ENCODE results near the gene ITPKC.

ITPKC gene

DNA sequence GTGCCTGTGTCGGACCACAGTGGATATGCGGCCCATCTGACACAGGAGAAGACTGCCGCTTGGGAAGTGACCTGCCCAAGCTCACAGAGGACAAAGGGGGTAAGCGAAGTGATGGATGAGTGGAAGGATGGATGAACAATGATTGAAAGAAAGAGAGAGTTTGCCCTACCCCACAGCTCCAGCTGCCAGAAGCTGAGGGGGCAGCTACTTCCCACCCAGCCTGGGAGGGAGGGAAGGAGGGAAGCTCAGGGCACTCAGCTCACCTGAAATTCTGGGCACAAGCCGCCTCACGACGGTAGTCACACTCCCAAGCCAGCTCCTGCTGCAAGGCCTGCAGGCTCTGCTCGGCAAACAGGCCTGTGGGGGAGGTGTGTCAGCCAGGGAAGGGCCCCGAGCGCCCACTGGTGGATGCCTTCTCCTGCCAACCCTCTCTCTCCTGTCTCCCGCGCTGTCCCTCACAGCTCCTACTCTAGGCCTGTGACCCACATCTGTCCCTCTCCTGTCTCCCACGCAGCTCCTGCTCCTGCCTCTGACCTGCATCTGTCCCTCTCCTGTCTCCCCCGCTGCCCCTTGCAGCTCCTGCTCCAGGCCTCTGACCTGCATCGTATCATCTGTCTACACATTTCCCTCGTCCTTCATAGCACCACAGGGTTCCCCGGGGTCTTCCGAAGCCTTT, 14.4 kb upstream of the ITPKC start:
- TF ChIP-seq EZH2 (IDR thresholded peaks at IDR 0.05; ENCODE audit: borderline replicate concordance, low read depth, low read length, severe bottlenecking) = no peak
- TF ChIP-seq, protein P1, sequence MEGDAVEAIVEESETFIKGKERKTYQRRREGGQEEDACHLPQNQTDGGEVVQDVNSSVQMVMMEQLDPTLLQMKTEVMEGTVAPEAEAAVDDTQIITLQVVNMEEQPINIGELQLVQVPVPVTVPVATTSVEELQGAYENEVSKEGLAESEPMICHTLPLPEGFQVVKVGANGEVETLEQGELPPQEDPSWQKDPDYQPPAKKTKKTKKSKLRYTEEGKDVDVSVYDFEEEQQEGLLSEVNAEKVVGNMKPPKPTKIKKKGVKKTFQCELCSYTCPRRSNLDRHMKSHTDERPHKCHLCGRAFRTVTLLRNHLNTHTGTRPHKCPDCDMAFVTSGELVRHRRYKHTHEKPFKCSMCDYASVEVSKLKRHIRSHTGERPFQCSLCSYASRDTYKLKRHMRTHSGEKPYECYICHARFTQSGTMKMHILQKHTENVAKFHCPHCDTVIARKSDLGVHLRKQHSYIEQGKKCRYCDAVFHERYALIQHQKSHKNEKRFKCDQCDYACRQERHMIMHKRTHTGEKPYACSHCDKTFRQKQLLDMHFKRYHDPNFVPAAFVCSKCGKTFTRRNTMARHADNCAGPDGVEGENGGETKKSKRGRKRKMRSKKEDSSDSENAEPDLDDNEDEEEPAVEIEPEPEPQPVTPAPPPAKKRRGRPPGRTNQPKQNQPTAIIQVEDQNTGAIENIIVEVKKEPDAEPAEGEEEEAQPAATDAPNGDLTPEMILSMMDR (IDR thresholded peaks at IDR 0.05; ENCODE audit: borderline replicate concordance, extremely low read depth, low read length, poor library complexity, severe bottlenecking) = no peak
- Histone ChIP-seq H3K36me3 (ENCODE audit: insufficient read depth, low read length) (peaks cover 35% of the 10 kb centered on the region), H3K27ac (ENCODE audit: low read length) (no peak overlapping the region), H3K9ac (ENCODE audit: low read depth, low read length) (no peak overlapping the region), H3K9me3 (ENCODE audit: insufficient read depth, low read length, severe bottlenecking) (no peaks in the 10 kb centered on the region), H3K27me3 (ENCODE audit: insufficient read depth, low read length, poor library complexity) (no peaks in the 10 kb centered on the region), H2AFZ (ENCODE audit: low read depth, low read length) (no peak overlapping the region), H3K79me2 (ENCODE audit: insufficient read depth, low read length) (no peaks in the 10 kb centered on the region), H3K4me3 (ENCODE audit: low read depth in 1 of 2, low read length in 2 of 2) (no peak overlapping the region), H3K4me1 (ENCODE audit: insufficient read depth, low read length) (no peaks in the 10 kb centered on the region), H3K4me2 (ENCODE audit: insufficient read depth, low read length) (no peak overlapping the region), H4K20me1 (ENCODE audit: insufficient read depth, low read length) (no peaks in the 10 kb centered on the region)
- ATAC-seq (ENCODE audit: insufficient read depth, low read depth) = no peak
- no peak for DNase-seq

DNA sequence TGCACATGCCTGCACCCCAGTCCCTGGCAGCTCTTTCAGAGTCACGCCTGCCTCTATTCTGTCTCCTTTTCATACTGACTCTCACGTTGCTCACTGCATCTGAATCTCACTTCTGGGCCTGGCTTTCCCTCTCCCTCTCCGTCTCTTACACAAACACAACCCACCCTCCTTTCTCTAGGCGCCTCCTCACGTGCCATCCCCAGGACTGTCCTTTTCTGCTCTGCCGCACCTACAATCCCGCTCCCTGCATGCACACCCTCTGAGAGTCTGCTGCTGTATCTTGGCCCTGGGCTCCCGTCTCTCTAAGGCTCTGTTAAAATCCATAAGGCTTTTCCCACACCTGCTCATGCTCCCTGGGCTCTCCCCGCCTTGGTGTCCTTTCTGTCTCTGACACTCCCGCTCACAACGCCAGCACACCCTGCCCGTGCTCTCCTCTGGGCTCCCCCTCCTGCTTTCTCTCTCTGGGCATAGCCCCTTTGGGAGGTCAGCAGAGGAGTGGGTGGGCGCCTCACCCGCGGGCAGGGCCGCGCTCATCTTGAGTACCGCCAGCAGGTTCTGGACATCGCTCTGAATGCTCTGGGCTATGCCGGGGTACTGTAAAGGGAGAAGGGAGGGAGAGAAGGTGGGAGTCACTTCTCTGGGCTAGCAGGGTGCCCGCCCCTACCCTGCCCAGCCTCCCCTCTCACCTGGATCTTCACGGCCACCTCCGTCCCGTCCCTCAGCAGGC, 13.7 kb upstream of the ITPKC start:
- ATAC-seq (ENCODE audit: insufficient read depth, low read depth) (no peak), DNase-seq (no peak)
- H3K79me2 ChIP-seq (ENCODE audit: insufficient read depth, low read length) = no peaks in the 10 kb centered on the region
- TF ChIP-seq, protein P1 (IDR thresholded peaks at IDR 0.05; ENCODE audit: borderline replicate concordance, extremely low read depth, low read length, poor library complexity, severe bottlenecking) = no peak
- no peak for TF ChIP-seq EZH2 (IDR thresholded peaks at IDR 0.05; ENCODE audit: borderline replicate concordance, low read depth, low read length, severe bottlenecking)
- H3K9me3 ChIP-seq (ENCODE audit: insufficient read depth, low read length, severe bottlenecking) = no peaks in the 10 kb centered on the region
- H2AFZ ChIP-seq (ENCODE audit: low read depth, low read length) = no peak overlapping the region
- H4K20me1 ChIP-seq (ENCODE audit: insufficient read depth, low read length) = no peaks in the 10 kb centered on the region
- H3K4me2 ChIP-seq (ENCODE audit: insufficient read depth, low read length) = no peak overlapping the region
- peaks cover 35% of the 10 kb centered on the region for H3K36me3 ChIP-seq (ENCODE audit: insufficient read depth, low read length)
- no peaks in the 10 kb centered on the region for H3K27me3 ChIP-seq (ENCODE audit: insufficient read depth, low read length, poor library complexity)
- no peak overlapping the region for H3K4me3 ChIP-seq (ENCODE audit: low read depth in 1 of 2, low read length in 2 of 2)
- H3K9ac ChIP-seq (ENCODE audit: low read depth, low read length) = no peak overlapping the region
- no peaks in the 10 kb centered on the region for H3K4me1 ChIP-seq (ENCODE audit: insufficient read depth, low read length)
- H3K27ac ChIP-seq (ENCODE audit: low read length) = no peak overlapping the region

DNA sequence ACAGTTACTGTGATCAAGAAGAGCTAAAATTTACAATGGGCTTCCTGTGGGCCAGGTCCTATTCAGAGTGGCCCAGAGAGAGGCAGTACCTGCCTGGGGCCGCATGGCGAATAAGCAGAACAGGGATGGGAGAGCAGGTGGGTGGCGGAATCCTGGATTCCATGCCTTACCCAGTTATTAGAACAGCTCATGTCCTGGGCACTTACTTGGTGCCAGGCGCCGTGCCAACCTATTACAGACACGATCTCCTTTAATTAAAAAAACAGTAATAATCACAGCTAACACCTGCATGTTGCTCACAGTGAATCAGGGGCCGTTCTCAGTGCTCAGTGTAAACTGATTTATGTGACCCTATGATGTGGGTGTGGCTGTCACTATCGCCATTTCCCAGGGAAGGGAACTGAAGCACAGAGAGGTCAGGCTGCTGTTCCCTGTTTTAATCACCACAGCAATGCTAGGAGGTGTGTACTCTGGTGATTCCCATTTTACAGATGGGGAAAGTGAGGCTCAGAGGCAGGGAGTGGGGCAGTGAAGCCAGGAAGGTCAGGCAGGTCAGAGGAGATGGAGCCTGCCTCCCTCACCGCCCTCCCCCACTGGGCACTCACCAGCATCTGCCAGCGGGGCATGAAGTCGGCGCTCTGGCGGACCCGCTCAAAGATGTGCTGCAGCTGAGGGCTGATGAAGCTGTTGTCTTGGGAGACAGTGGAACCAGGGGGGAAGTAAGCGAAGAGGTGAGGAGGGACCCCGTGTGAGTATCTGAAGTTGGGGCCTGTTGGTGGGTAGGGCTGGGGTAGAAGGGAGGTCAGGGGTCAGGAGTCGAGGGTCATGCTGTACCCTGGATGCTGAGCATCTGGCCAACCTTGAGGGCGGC, 12.2 kb upstream of the ITPKC start:
- H3K9ac ChIP-seq (ENCODE audit: low read depth, low read length) = no peak overlapping the region
- H3K4me2 ChIP-seq (ENCODE audit: insufficient read depth, low read length) = no peak overlapping the region
- H3K9me3 ChIP-seq (ENCODE audit: insufficient read depth, low read length, severe bottlenecking) = no peaks in the 10 kb centered on the region
- H2AFZ ChIP-seq (ENCODE audit: low read depth, low read length) = no peak overlapping the region
- no peaks in the 10 kb centered on the region for H3K27me3 ChIP-seq (ENCODE audit: insufficient read depth, low read length, poor library complexity)
- no peak for ATAC-seq (ENCODE audit: insufficient read depth, low read depth)
- H3K27ac ChIP-seq (ENCODE audit: low read length) = no peak overlapping the region
- H4K20me1 ChIP-seq (ENCODE audit: insufficient read depth, low read length) = no peaks in the 10 kb centered on the region
- H3K4me3 ChIP-seq (ENCODE audit: low read depth in 1 of 2, low read length in 2 of 2) = no peak overlapping the region
- DNase-seq = no peak
- peaks cover 40% of the 10 kb centered on the region for H3K36me3 ChIP-seq (ENCODE audit: insufficient read depth, low read length)
- TF ChIP-seq, protein P1 (IDR thresholded peaks at IDR 0.05; ENCODE audit: borderline replicate concordance, extremely low read depth, low read length, poor library complexity, severe bottlenecking) = no peak
- TF ChIP-seq EZH2 (IDR thresholded peaks at IDR 0.05; ENCODE audit: borderline replicate concordance, low read depth, low read length, severe bottlenecking) = no peak
- H3K79me2 ChIP-seq (ENCODE audit: insufficient read depth, low read length) = no peaks in the 10 kb centered on the region
- no peaks in the 10 kb centered on the region for H3K4me1 ChIP-seq (ENCODE audit: insufficient read depth, low read length)
